Fibroblast of pulmonary artery (primary cell): Measurements from ENCODE around the gene PIGX.
"Not testable (repeated sequence)": the region's sequence is repeated elsewhere in the genome, so short reads cannot be mapped to it uniquely, and the experiment has no call there.

Experiments used
- DNase-seq: peaks from one replicate; pipeline ENCODE4 v3.0.0-alpha.2; 2010; ENCODE audit warnings: low read depth
- H3K4me3 ChIP-seq: replicated peaks from 2 replicates; pipeline ENCODE4 v1.5.1; 2011; ENCODE audit warnings: low read depth, mild to moderate bottlenecking, control low read depth, low read length, moderate library complexity
- CTCF ChIP-seq: IDR thresholded peaks from 2 replicates; pipeline ENCODE4 v1.5.1; 2011; ENCODE audit warnings: mild to moderate bottlenecking, control low read depth, low read length, inconsistent platforms; ENCODE audit errors: missing control alignments

Gene PIGX

GRCh38 chr3:196741249-196741889, 29.2 kb downstream of the PIGX start:
- no peak for DNase-seq
- TF ChIP-seq CTCF = no peak
- peak overlapping the region; percentile 94 for H3K4me3 ChIP-seq

GRCh38 chr3:196743569-196743968, 31.4 kb downstream of the PIGX start:
- not testable (repeated sequence) for H3K4me3 ChIP-seq, DNase-seq

- no peak for DNase-seq
- no peak for TF ChIP-seq CTCF
- H3K4me3 ChIP-seq = no peak overlapping the region
Measured at GRCh38 chr3:196749125-196749524, 36.9 kb downstream of the PIGX start.

- no peak overlapping the region for H3K4me3 ChIP-seq
- no peak for DNase-seq
- no peak for TF ChIP-seq CTCF
Measured at GRCh38 chr3:196753201-196753600, 41.0 kb downstream of the PIGX start.

- no peak for DNase-seq
- no peak for TF ChIP-seq CTCF
Measured at GRCh38 chr3:196754091-196754981, 42.2 kb downstream of the PIGX start.

GRCh38 chr3:196756732-196757131, 44.6 kb downstream of the PIGX start:
- H3K4me3 ChIP-seq = no peak overlapping the region
- TF ChIP-seq CTCF = no peak
- DNase-seq = no peak

More at GRCh38 chr3:196754091-196754981, 42.2 kb downstream of the PIGX start:
- no peak overlapping the region for H3K4me3 ChIP-seq

GRCh38 chr3:196757876-196758739, 45.9 kb downstream of the PIGX start:
- peak; percentile 79 for DNase-seq

More at GRCh38 chr3:196757876-196758739, 45.9 kb downstream of the PIGX start:
- no peak for TF ChIP-seq CTCF
- H3K4me3 ChIP-seq = no peak overlapping the region
